GM19397 (cell line): Measurements from ENCODE around the gene ETV3.

ENCODE experiments used
- ATAC-seq: cut with Tn5 transposase; IDR thresholded peaks from one replicate; pipeline ENCODE4 v1.9.1; 2021; ENCODE audit warnings: mild to moderate bottlenecking, moderate library complexity; ENCODE audit not compliant: unreplicated experiment

Gene ETV3

DNA sequence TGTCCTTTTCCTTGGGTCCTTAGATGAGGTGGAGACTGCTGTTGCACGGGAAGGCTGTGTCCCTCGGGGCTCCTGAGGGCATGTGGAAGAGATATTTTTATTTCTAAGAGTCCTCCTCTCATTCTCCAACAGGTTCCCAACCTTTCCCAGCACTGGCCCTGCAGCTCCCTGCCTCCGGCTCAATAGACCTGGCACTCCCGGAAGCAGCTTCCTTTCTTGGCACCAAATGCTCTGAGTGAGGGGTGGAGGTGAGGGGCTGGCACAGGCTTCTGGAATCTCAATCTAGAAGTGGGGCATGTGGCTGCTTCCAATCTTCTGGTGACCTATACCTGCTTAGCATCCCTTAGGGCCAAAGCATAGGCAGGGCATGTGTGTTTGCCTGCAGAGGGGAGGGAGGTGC is 43.1 kb downstream of the ETV3 start:
- ATAC-seq = no peak

DNA sequence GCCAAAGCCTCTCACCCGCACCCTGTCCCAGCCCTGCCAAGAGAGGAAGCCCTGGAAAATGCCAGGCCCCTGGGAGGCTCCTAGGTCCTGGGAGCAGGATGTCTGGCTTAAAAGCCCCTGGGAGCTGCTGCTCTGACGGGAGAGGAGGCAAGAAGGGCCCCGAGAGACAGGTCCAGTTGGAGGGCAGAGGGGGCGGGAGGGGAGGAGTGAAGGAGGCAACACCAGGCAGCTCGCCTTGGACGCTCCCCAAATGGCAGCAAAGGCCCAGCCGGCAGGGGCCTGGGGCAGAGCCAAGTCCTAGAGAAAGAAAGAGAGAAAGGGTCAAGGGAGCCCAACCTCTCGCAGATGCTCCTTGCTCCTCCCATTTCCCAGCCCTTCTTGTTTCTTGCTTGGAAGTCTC is 45.4 kb downstream of the ETV3 start:
- no peak for ATAC-seq

DNA sequence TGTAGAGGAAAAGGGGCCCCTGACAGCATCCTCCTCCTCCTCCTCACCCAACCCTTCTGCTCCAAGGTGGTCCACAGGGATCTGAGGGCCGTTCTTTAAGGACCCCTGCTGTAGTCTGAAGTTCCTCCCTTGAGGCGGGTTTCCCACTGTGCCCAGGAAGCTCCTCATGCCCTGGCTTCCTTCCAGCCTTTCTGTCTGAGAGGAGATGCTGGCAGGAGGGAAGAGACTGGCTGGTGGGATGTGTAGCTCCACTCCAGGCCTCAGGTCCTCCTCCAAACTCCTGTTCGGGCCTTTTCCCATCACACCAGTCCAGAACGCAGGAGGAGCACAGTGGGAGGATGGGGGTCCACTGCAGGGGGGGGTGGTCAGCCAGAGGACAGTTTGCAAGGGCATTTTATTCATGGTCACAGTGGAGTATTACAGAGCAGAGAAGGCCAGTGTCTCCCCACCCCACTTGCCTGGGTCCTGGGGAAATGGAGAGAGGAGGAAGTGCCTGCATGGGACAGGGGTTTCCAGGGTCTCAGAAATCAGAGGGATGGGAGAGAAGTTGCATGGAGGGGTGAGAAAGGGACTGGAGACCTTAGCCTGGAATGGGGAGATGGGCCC is 46.4 kb downstream of the ETV3 start:
- no peak for ATAC-seq

DNA sequence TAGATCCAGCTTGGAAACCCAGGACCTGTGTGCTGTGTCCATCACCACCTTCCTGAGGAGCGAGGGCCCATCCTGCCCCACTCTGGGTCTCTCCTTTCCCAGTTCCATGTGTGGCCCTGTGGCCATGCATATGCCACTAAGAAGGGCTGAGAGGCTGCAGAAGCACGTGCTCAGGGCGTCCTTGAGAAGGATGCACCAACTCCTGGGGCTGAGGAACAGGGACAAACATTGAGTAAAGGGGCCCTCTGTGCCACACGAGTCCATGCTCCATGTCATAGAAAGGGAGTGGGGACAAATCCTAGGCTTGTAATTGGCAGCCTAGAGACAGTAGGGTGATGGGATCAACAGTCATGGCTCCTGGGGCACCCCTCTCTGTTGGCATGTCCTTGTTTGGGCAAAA is 47.0 kb downstream of the ETV3 start:
- ATAC-seq = no peak

DNA sequence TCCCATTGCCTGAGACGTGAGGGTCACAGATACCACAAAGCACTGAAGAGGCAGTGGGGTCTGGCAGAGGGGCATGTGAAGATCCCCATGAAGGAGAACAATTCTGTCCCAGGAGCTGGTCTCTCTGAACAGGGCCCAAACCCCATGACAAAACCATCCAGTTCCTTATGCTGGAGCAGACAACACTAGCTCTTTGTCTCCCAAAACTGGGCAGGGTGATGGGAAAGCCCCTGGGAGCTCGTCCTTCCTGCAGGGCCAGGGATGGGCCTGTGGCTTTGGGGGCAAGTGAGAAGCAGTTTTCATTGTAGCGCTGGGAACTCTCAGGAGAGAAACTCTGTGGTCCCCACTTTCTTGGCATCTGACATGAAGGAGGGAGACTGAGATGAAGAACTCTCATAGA is 47.4 kb downstream of the ETV3 start:
- no peak for ATAC-seq

DNA sequence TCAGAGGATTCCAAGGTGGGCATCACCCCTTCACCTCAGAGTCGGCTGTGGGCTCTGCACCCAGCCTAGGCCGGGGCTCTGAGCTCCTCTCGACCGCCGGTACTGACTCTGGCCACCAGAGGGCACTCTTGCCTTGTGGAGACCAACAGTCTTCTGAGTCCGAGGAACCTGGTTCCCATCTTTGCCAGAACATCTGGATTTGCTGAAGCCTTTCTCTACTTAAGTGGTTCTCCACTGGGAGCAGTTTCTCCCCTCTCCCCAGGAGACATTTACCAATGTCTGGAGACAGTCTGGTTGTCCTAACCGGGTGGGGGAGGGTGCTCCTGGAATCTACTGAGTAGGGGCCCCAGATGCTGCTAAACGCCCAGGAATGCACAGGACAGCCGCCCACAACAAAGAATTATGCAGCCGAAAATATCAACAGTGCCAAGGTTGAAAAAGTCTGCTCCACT is 48.0 kb downstream of the ETV3 start:
- no peak for ATAC-seq

DNA sequence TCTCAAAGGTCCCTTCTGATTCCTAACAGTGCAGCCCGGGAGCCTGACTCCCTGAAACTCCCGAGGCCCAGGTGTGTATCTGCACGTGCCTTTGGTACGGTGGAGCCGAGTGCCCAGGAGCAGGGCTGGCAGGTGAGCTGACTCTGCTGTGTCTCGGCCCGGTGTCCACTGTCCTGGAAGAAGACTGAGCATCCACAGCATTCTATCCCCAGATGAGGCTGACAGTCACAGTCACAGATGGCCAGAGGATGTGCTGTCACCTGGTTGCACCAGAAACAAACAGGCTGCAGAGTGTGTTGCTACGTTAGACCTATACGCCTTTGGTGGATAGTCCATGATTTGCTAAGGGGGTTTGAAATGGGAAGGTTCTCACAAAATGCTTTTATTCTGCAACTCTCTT is 48.4 kb downstream of the ETV3 start:
- ATAC-seq = no peak

DNA sequence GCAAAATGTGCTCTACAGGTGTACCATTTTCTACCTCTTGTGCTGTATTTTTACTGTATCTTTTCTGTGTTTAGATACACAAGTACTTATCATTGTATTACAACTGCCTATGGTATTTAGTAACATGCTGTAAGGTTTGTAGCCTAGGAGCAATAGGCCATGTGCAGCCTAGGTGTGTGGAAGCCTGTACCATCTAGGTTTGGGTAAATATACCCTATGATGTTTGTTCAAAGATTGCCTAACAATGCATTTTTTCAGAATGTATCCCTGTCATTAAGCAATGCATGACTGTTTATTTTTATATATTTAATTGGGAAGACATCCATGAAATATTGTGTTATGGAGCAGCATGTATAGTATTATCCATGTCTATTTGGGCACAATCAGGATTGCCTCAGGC is 49.6 kb downstream of the ETV3 start:
- no peak for ATAC-seq

DNA sequence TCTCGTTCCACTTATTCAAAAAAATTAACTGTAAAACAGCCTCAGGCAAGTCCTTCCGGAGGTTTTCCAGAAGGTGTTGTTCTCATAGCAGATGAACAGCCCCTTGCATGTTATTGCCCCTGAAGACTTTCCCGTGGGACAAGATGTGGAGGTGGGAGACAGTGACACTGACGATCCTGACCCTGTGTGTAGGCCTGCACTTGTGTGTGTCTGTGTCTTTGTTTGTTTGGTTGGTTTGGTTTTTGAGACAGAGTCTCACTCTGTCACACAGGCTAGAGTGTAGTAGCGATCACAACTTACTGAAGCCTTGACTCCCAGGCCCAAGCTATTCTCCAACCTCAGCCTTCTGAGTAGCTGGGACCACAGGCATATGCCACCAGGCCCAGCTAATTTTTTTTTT is 51.2 kb downstream of the ETV3 start:
- no peak for ATAC-seq

DNA sequence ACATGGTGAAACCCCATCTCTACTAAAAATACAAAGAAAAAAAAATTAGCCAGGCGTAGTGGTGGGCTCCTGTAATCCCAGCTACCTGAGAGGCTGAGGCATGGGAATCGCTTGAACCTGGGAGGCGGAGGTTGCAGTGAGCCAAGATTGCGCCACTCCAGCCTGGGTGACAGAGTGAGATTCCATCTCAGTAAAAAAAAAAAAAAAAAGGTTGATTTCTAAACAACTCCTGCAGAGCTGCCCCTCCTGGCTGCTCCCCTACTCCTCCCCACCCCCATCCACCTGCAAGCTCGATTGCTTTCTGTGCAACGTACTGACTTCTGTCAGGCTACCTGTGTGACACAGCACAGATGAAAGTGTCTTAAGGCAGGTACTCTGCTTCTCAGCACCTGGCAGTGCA is 51.9 kb downstream of the ETV3 start:
- ATAC-seq = no peak

DNA sequence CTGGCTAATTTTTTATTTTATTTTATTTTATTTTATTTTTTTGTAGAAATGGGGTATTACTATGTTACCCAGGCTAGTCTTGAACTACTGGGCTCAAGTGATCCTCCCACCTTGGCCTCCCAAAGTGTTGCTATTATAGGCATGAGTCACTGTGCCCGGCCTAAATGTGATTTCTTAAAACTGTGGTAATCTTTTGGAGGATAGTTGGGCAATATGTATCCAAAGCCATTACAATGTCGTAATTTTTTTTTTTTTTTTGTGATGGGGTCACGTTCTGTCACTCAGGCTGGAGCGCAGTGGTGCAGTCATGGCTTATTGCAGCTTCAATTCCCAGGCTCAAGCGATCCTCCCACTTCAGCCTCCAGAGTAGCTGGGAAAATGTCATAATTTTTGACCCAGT is 52.8 kb downstream of the ETV3 start:
- ATAC-seq = no peak

DNA sequence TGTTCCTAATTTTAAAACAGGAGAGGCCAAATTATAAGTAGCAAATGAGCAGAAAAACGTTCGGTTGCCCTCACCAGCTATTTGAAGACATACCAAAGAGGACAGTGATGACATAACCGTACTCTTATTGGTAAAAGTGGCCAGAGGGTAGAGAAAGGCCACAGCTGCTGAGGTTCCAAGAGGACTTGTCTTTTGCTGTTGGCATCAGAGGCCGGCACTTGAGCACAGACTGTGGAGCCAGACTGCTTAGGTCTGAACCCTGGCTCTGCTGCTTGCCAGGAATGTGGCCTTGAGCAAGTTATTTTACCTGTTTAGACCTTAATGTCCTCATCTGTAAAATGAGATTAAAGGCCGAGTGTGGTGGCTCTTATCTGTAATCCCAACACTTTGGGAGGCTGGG is 53.5 kb downstream of the ETV3 start:
- no peak for ATAC-seq

DNA sequence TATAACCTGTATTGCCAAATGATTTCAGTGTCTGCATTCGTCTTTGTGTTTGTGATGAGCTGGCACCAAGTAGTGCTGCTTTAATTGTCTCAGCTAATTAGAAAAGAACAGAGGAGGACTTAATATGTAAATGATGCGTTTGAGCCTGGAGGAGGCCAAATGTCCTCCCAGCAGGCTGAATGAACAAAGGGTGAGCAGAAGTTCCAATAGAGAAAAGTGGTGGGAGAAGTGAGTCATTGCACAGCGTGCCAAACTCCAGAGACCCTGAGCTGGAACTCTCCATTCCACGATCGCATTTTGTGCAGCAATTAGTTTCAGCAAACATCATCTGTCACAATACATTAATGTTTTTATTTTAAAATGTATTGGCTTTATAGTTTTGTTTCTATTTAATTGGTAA is 56.5 kb downstream of the ETV3 start:
- ATAC-seq = no peak

DNA sequence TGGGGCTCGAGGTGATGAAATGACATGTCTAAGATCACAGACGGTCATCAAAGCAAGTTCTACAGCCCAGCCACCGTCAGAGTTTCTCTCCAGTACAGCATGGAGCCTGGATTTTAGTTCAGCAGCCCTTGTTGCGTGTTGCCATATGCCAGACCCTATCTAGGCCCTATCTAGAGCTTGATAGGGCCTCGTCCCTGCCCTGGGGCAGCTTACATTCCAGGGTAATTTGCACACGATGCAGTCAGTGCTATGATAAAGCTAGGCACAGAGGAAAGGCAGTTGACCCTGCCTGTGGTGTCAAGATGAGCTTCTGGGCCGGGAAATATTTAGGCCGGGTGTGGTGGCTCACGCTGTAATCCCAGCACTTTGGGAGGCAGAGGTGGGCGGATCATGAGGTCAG is 57.5 kb downstream of the ETV3 start:
- ATAC-seq = no peak

DNA sequence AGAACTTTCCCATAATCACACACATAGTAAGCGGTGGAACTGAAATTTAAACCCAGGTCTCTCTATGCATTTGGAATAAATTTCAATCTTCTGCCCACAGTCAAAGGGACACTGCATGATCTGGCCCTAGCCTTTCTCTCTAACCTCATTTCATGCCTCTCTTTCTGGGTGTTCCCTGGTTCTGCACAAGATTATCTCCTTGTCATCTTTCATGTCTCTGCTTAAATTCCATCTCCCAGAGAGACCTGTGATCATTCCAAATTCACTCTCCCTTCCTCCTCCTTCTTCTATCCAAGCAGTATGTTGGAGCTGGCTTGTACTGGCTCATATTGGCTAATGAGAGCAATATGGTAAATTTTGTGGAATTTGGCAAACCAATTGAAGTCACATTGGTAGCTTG is 60.8 kb downstream of the ETV3 start:
- ATAC-seq = no peak

DNA sequence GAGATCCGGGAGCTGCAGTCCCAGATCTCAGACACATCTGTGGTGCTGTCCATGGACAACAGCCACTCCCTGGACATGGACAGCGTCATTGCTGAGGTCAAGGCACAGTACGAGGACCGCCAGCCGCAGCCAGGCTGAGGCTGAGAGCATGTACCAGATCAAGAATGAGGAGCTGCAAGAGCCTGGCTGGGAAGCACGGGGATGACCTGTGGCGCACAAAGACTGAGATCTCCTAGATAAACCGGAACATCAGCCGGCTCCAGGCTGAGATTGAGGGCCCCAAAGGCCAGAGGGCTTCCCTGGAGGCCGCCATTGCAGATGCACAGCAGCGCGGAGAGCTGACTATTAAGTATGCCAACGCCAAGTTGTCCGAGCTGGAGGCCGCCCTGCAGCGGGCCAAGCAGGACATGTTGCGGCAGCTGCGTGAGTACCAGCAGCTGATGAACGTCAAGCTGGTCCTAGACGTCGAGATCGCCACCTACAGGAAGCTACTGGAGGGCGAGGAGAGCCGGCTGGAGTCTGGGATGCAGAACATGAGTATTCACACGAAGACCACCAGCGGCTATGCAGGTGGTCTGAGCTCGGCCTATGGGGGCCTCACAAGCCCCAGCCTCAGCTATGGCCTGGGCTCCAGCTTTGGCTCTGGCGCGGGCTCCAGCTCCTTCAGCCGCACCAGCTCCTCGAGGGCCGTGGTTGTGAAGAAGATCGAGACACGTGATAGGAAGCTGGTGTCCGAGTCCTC is 64.1 kb downstream of the ETV3 start:
- no peak for ATAC-seq
